ENCODE results near the gene GOLIM4. TPM values are rescaled to one million over a fixed set of nuclear protein-coding genes. Genes with fewer than 3 reads are reported as not detected.

GOLIM4 gene
- total RNA-seq: 26.2 and 29.2 TPM in 2 replicates

GRCh38 chr3:168095611-168096209 lies at the start of gene GOLIM4:
Gene GOLIM4 (minus strand): TSS chr3:168095924. CDS start chr3:168095285, 639 bp downstream.

All from dermis lymphatic vessel endothelial cell (primary cell).